DLD1 (cell line): ENCODE data around the gene FUBP1.
"Not testable (repeated sequence)": the region's sequence is repeated elsewhere in the genome, so short reads cannot be mapped to it uniquely, and the experiment has no call there.

ENCODE experiments used
- in situ Hi-C: cut with HindIII; loops from 2 replicates; pipeline ENCODE4 v1.10.0; 2017; ENCODE audit warnings: low sequenced_read_pairs

The FUBP1 gene

GRCh38 chr1:77951328-77951727 lies 27.5 kb downstream of the FUBP1 start:
- in situ Hi-C loops: no loop called here

- in situ Hi-C loops: no loop called here
Observed at GRCh38 chr1:77950873-77951272, 28.0 kb downstream of the FUBP1 start.

DNA sequence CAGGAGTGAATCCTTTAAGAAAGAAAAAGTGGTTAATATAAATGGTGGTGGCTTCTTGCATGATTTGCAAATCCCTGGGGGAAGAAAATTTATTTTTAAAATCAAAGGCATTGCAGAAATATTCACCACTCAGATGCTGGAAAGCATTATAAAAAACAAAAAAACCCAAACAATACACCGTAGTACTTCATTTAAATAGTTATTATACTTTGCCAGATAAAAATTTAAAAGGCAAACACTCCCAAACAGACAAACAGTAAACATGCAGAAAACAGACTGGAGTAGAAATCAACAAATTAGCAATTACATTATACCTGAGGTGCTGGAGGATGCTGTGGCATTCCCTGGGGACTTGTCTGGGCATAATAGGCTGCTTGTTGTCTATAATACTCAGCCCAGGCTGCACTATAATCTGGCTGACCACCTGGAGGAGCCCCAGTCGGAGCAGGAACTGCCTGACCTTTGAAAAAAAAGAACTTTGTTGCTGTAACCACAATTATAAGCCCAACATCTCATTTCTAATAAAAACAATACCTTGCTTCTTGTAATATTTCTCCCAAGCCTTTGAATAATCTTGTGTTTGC lies 29.9 kb downstream of the FUBP1 start:
- in situ Hi-C loops: no loop called here

GRCh38 chr1:77945345-77945744 lies 33.5 kb downstream of the FUBP1 start:
- in situ Hi-C loops: no loop called here

GRCh38 chr1:77942400-77943140 lies 36.3 kb downstream of the FUBP1 start:
- in situ Hi-C loops: no loop called here

- in situ Hi-C loops: no loop called here
Observed at GRCh38 chr1:77940921-77941570, 37.8 kb downstream of the FUBP1 start.

DNA sequence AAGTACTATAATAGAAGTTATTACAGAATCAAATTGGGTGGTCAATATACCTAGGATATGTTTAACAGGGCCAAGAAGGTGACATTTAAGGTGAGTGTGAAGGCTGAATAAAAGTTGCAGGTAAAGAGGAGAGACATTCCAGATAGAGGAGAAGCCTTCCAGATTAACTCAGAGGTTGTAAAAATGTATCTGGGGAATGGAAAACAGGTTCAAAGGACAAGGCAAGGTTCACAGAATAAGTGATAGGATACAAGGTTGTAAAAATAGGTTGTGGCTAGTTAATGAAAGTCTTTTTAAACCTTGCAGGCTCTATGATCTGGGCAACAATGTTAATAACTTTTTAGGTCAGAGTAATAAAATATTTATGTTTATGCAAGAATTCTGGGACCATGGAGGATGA lies 40.2 kb downstream of the FUBP1 start:
- in situ Hi-C loops: no loop called here

GRCh38 chr1:77929806-77930205 lies 49.1 kb downstream of the FUBP1 start:
- in situ Hi-C loops: no loop called here

DNA sequence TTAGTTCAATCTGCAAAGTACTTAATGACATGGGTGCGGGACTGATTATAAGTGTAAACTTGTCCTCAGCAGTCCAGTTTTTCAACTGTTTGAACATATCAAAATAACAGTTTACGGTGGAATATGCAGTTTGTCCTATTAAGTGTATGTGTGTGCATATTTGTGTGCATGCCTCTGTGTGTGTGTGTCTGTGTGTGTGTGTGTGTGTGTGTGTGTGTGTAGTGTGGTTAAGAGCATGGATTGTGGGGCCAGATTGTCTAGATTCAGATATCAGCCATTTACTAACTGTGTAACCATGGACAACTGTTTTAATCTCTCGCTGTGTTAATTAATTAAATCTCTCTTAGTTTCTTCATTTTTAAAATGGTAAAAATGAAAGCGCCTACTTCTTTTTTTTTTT lies 51.5 kb downstream of the FUBP1 start:
- in situ Hi-C loops: no loop called here

DNA sequence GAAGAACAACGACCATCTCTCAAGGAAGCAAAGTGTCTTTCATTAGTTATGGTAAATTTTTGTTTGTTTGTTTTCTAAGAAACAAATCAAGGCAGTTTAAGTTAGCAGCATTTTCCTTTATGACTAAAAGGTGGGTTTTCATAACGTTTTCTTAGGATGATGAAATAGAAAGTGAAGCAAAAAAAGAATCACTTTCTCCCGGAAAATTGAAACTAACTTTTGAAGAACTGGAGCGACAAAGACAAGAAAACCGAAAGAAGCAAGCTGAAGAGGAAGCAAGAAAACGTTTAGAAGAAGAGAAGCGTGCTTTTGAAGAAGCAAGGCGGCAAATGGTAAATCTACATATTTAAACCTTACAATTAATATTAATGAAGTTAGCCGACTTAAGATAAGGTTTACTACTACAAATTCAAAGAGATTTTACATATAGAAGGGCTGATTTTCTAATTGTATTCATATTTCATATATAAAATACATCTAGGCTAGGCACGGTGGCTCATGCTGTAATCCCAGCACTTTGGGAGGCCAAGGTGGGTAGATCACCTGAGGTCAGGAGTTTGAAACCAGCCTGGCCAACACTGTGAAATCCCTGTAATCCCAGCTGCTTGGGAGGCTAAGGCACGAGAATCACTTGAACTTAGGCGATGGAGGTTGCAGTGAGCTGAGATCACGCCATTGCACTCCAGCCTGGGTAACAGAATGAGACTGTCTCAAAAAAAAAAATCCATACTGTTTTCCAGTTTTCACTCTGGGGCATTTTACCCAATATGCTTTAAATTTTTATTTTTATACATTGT lies 52.1 kb downstream of the FUBP1 start:
- in situ Hi-C loops: no loop called here

DNA sequence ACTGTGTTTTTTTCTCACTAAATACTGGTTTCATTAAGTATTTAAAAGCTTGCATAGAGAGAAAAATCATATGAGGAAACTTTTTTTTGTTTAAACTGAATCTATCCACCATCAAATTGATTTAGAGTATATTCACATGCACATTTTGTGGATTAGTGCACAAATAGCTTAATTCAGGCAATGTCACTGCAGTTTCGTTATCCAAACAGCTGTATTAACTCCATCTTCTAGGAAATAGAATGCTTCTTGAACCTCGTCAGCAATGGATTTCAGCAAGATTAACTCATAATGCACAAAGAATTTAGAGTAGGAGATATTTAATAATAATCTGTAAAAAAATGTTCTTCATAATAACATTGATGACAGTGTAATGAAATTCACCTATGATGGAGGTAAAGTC lies 52.9 kb downstream of the FUBP1 start:
- in situ Hi-C loops: no loop called here

DNA sequence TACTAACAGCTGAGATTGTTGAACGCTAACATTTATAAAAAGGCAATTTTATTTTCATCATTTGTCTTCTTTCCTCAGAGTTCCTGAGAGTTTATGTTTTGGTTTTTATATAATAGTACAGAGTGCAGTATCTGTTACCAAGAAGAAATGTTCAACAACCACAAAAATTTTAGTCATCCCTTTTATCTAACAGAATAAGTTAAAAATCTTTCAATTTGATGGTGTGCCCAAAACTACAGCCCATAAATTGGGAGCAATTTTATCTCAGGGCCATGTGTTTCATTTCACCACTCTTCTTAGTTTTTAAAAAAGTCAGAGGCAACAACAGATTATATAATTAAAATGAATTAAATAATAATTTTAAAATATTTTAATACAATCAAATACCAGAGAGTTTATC lies 53.4 kb downstream of the FUBP1 start:
- in situ Hi-C loops: no loop called here

GRCh38 chr1:77918918-77919317 lies 60.0 kb downstream of the FUBP1 start:
- in situ Hi-C loops: not testable (repeated sequence)

GRCh38 chr1:77910116-77910515 lies 68.8 kb downstream of the FUBP1 start:
- in situ Hi-C loops: no loop called here

GRCh38 chr1:77906624-77907023 lies 72.2 kb downstream of the FUBP1 start:
- in situ Hi-C loops: no loop called here

- in situ Hi-C loops: no loop called here
Observed at GRCh38 chr1:77906019-77906545, 72.8 kb downstream of the FUBP1 start.

DNA sequence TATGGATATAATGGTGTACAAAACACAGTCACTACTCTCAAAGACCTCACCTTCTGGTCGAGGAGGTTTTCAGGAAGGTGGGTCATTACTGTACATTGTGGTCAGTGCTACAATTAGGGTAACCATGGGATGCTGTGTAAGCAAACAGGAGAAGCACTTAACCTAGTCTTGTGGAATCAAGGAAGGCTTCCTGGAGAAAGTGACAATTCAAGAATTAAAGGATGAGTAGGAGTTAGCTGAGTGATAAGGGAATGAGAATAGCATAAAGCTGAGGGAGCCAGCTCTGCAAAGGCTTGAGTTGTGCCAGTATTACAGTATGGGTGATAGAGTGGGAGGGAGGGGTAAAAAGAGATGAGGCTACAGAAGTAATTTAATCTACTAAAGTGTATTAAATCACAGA lies 73.3 kb downstream of the FUBP1 start:
- in situ Hi-C loops: no loop called here

- in situ Hi-C loops: no loop called here
Observed at GRCh38 chr1:77900687-77901293, 78.1 kb downstream of the FUBP1 start.

DNA sequence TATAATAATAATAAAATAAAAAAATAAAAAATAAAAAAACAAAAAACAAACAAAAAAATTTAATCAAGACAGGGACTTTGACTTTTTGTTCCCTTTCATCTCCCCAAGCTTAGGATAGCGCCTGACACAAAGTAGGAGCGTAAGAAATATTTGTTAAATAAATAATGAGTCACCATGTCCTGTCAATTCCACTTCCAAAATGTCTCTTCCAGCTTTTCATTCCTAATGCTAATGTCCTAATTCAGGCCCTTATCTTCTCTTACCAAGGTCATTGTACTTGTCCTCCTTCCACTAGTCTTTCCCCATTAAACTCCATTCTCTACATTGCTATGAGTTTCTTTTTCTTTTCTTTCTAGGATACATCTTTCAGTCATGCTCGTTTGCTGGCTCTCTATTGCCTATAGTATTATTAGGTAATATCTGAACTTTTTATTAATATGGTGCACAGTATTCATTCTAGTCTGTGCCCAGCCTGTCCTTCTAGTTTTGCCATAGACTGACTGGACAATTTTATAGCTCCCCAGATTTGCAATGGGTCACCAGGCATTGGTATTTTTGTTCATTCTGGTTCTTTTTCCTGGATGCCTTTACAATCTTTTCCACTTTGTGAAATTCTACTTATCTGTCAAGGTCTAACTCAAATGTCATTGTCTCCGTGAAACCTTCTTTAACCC lies 79.1 kb downstream of the FUBP1 start:
- in situ Hi-C loops: no loop called here
